Limb (tissue), 2 donors: ENCODE data around the gene TRAPPC5.

Source experiments
- DNase-seq, 2 donors: peaks; one replicate each; pipeline ENCODE4 v3.0.0-alpha.2; 2016; ENCODE audit errors: extremely low spot score in 2 of 2

The TRAPPC5 gene

DNA sequence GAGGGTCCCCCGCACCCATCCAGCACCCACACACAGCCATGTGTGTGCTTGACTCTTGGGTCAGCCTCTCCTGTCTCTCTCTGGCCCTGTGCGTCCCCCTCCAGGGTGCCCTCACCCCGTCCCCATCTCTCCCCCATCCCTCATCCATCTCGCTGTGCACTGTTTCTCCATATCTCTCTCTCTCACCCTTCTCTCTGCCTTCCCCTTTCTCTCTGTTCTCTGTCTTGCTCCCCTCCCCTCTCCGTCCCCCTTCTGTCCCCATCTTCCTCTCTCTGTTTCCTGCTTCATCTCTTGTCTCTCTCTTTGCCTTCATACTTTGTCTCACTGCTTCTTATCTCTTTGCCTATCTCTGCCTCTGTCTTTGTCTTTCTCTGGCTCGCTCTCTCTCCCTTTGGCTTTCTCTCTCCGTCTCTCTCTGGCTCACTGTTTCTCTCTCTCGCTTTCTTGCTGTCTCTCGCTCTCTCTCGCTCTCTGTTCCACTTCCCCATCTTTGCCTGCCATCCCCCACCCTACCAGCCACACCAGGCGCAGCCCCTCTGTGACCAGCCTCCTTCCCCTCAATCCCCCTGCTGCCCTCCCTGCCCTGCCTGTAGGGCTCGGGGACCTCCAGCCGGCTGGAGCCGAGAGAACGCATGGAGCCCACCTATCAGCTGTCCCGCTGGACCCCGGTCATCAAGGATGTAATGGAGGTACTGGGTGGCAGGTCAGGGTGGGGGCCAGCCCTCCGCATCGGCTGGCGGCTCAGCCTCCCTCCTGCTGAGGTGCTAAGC lies 34.8 kb upstream of the TRAPPC5 start:
- no peak for DNase-seq

DNA sequence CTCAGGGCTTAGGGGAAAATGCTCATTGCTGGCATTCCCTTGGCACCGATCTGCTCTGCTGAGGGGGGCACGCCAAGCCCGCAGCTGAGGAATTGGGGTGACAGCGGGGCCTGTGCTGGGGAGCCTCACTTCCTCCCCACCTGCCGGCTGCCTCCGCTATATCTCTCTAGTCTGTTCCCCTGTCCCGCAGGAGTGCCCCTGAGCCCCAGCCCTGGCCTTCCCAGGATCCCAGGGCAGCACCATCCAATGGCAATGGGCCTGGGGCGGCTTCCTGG lies 34.3 kb upstream of the TRAPPC5 start:
- DNase-seq, result no peak

DNA sequence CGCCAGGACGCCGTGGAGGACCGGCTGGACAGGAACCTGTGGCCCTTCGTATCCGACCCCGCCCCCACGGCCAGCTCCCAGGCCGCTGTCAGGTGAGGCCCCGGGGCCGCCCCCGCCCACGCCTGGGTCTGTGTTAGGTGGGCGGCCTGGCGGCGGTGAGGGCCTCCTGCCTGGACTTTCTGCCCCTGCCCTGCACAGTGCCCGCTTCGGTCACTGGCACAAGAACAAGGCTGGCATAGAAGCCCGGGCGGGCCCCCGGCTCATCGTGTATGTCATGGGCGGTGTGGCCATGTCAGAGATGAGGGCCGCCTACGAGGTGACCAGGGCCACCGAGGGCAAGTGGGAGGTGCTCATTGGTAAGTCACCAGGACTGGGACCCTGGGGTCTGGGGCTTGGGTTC lies 33.5 kb upstream of the TRAPPC5 start:
- DNase-seq, result no peak

DNA sequence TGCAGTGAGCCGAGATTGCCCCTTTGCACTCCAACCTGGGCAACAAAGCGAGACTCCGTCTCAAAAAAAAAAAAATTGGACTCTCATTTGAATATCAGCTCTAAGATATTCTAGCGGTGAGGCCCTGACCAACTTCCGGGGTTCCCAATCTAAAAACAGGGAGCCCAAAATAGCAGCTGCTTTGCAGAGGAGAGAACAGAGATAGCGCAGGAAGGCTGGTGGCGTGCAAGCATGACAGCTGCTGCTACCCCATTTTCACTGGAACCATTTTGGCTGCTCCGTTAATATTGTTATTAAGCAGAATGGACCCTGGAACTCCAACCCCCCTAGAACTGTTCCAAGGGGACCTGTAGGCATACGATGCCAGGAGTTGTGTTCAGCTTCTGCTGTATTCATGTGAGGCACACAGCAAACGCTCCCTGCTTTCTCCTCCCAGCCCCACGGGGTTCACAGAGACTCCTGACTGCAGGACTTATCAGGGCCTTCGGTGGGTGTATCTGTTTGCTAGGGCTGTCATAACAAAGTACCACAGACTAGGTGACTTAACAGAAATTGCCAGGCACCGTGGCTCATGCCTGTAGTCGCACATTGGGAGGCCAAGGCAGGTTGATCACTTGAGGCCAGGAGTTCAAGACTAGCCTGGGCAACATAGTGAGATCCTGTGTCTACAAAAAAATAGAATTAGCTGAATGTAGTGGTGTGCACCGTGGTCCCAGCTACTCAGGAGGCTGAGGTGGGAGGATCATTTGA lies 32.2 kb upstream of the TRAPPC5 start:
- no peak for DNase-seq

DNA sequence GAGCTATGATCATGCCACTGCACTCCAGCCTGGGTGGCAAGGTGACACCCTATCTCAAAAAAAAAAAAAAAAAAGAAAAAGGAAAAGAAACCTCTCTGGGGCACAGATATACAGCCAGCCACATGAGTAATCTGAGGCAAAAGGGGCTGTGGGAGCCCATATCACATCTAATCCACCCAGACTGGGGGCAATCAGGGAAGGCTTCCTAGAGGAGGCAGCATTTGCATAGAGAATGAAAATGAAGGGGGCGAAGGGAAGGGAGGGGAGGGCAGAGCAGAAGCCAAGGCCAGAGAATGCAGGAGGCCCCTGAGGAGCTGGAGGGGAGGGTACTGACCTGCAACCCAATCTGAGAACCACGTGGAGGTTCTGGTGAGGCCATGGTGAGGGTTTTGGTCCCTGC lies 30.5 kb upstream of the TRAPPC5 start:
- DNase-seq, result no peak

DNA sequence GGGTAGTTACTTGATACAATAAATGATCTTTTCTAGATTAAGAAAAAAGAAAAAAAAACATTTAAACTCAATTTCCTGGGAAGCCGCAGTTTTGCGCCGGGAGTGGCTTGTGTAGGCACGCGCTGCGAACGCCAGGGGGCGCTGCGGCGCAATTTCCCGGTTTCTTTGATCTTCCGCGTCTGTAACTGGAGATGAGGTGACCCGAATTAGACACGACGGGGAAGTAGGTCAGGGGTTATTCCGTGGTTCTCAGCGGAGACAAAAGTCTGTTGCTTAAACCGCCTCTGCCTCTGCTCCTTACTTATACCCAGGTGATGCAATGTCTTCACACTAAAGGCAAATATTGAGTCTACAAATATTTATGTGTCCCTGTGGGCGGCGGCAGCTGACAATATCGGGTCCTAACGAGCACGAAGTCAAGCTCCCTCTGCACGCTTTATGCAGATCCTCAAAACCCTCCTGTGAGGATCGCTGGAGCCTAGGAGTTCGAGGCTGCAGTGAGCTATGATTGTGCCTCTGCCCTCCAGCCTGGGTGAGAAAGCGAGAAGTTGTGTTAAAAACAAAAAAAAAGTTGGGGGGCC lies 28.5 kb upstream of the TRAPPC5 start:
- DNase-seq, result peak; percentile 55 to 90

DNA sequence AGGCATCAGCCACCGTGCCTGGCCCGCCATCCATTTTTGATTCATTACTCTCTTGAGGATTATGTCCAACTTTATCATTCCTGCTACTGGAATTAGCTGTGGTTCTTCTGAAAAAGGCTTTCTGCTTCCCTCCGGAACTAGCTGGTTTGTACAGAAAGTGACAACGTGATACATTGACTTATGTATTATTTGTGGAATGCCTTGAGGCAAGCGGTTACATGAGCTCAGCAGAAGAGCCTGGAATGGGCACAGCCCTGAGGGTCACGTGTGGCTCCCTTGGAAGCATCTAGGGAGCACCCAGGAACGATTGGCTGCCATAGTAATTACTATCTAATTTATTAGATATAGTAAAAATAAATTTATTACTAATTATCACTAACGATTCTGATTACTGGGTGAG lies 26.2 kb upstream of the TRAPPC5 start:
- no peak for DNase-seq

DNA sequence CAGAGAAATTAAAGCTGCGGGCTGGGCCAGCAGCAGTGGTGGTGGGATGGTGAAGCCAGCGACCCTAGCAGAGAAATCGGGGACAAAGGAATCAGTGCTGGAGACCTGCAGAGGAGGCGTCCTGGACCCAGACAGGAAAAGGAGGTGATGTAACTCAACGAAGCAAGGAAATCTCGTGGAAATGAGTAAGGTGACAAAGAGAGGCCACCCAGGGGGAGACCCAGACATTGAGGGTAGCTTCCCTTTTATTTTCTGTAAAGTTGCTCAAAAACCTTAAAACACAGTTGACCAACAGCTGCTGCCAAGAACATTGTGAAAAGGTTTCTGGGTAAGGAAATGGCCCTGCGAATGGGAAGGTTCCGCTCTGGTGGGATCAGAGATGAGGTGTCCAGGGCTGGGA lies 25.1 kb upstream of the TRAPPC5 start:
- no peak for DNase-seq

DNA sequence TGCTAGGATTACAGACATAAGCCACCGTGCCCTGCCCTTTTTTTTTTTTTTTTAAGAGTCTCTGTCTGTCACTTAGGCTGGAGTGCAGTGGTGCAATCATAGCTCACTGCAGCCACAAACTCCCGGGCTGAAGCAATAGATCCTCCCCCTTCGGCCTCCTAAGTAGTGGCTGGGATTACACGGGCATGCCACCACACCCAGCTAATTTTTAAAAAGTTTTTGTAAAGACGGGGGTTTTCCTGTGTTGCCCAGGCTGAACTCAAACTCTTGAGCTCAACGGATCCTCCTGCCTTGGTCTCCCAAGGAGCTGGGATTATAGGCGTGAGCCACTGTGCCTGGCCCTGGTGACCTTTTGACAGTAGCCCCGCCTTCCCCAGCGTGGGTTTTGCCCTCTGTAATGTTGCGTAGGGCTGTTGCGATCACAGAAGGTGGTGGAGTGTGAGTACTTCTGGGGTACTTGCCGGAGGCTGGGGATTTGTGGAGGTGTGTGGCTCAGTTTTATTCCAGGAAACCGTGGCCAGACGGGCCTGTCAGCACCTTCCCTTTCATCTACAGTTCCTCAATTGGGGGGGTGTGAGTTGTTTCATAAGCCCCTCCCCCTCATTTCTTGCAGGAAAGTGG lies 23.4 kb upstream of the TRAPPC5 start:
- DNase-seq, result no peak

DNA sequence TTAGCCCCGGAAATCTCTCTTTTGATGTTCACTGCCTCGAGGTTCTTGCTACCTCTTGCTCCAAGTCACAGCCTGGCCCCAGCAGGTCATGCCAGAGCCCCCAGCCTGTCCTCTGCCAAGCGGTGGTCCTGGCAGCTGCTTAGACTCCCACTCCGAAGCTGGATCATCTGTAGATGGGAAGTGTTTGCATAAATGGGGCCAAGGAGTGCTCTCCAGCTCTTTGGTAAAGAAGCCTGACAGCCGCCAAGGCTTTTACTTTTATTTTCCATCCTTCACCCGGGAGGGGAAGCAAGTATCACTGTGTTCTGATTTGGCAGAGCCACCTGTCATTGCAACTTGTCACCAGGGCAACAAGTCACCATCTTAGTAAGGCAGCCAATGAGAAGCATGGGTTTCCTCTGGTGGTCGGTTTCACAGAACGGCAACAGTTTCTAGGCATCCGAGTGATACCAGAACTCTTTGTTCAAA lies 22.4 kb upstream of the TRAPPC5 start:
- DNase-seq, result no peak

DNA sequence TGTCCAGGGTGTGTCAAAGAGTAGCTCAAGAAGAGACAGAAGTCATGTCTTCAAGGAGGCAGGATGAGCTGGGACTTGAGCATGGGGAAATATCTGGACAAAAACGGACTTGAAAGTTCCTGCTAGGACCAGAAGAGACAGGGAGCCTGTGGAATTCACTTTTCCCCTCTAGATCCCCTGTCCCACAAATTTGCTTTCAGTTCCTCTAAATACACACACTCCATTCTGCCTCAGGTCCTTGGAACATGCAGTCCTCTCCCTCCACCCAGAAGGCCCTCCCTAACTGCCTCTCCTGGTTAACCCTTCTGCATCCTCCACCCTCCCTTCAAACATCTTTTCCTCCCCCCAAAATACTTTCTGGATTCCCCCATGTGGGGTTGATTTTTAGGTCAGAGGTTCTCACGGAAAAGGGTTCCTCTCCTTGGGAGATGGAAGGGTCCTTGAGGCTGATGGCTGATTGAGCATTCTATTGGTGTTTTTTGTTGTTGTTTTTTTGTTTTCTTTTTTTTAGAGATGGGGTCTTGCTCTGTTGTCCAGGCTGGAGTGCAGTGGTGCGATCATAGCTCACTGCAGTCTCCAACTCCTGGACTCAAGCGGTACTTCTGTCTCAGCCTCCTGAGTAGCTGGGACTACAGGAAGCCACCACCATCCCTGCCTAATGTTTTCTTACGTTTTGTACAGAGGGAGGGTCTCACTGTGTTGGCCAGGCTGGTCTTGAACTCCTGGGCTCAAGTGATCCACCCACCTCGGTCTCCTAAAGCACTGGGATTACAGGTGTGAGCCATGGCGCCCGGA lies 18.7 kb upstream of the TRAPPC5 start:
- no peak for DNase-seq

DNA sequence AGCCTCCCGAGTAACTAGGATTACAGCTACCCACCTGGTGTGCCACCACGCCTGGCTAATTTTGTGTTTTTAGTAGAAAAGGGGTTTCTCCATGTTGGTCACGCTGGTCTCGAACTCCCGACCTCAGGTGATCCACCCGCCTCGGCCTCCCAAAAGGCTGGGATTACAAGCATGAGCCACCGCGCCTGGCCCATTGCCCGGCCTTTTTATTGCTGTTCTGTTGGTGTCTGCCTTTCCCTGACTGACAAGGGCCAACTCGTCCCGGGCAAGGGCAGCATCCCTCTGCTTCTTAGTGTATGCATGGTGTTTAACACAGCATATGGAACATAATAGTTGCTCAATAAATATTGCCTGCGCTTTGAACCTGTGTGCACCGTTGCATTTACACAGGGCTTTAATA lies 18.0 kb upstream of the TRAPPC5 start:
- no peak for DNase-seq

DNA sequence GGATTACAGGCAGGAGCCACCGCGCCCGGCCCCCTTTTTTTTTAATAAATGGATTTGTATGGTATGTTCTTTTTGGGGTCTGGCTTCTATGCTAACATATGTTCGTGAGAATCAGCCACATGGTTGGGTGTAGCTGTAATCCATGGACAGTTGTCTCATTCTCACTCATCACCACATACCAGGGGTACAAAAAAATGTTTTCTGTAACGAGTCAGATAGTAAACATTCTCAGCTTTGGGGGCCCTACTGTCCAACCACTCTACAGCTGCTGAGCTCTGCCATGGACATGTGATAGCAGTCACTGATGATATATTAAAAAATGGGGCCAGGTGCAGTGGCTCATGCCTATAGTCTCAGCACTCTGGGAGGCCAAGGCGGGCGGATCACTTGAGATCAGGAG lies 16.9 kb upstream of the TRAPPC5 start:
- no peak for DNase-seq

DNA sequence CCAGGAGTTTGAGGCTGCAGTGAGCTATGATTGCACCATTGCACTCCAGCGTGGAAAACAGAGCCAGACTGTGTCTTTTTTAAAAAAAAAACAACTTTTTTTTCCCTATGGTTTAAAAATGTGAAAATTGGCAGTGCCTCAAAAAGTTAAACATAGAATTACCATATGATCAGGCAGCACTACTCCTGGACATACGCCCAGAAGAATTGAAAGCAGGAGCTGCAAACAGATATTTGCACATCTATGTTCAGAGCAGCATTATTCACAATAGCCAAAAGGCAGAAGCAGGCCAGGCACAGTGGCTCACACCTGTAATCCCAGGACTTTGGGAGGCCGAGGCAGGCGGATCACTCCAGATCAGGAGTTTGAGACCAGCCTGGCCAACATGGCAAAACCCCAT lies 15.6 kb upstream of the TRAPPC5 start:
- peak in 1 of 2 donors; percentile 79 for DNase-seq

DNA sequence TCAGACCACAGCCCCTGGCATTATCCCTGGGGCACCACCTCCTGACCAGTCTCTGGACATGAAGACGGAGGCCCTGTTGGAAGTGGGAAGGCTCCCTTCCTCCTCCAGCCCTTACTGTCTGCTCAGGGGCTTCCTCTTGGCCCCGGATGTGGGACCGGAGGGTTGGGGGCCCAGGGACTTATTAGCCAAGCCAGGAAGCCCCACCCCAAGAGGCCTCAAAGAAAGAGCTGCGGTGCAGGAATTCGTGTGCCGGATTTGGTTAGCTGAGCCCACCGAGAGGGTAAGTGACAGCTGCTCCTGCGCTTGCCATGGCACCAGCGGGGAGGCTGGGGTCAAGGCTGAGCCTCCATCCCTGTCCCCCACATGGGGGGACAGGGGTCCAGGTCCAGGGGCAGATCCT lies 11.8 kb upstream of the TRAPPC5 start, which contains the start of gene RETN:
RETN (plus strand) TSS at position 208 of the 400 bp plus-strand sequence. CDS start 278 bp downstream, outside the sequence.
- DNase-seq, result no peak

DNA sequence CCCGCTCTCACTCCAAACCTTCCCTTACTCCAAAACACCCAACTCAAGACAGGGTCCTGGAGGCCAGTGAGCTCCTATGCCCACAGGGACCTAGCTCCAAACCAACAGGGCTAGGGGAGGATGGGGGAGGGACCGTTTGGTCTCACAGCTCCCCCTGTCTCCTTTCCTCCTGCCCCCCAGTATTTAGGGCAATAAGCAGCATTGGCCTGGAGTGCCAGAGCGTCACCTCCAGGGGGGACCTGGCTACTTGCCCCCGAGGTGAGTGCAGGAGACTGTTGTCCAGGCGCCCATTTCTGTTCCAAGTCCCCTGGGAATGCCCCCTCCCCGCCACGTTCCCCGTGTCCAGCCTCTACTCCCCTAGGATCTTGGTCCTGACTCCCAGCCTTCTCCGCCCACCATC lies 11.0 kb upstream of the TRAPPC5 start:
- DNase-seq, result no peak

DNA sequence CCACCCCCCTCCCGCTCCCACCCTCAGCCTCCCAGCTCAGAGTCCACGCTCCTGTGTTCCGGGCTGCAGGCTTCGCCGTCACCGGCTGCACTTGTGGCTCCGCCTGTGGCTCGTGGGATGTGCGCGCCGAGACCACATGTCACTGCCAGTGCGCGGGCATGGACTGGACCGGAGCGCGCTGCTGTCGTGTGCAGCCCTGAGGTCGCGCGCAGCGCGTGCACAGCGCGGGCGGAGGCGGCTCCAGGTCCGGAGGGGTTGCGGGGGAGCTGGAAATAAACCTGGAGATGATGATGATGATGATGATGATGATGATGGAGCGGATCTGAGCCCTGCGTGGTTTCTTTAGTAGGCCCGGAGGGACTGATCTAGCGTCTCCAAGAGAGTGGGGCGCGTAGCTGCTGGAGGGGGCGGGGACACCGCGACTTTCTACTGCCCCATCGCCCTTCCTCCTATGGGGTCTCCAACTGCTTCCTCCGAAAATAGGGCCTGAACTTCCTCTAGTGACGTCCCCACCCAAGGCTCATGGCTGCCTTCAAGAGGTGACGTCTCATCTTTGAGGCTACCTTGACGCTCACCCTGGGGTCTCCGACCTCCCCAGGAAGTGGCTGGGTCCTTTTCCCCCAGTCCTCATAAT lies 10.4 kb upstream of the TRAPPC5 start:
- DNase-seq, result peak in 1 of 2 donors; percentile 51

DNA sequence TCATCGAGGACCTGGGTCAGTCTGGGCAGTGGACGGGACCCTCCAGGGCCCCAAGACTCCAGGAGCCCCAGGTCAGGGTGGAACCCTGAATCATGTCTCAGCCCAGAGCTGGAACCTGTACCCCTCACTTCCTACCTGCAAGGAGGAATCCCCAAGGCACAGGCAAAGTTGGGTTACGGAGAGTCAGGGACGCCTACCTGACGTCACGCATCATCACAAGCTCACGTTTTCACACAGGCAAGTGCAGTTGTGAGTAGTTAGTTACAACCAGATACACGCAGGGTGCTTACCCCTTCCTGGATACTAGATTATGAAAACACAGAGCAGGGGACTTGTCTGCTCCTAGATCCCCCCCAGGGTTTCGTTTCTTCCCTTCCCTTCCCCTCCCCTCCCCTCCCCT lies 9.8 kb upstream of the TRAPPC5 start:
- no peak for DNase-seq

DNA sequence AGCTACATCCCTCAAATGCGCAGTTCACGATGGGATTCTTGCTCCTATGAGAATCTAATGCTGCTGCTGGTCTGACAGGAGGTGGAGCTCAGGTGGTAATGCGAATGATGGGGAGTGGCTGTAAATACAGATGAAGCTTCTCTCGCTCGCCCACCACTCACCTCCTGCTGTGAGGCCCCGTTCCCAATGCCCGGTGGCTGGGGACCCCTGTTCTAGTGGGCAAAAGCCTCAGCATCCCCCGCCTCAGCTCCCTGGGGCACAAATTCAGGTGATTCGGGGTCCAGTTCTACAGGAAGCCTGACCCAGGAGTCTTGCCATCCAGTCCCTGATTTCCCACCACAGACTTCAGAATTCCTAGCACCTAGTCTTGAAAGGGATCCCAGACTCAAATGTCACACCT lies 8.1 kb upstream of the TRAPPC5 start:
- no peak for DNase-seq

DNA sequence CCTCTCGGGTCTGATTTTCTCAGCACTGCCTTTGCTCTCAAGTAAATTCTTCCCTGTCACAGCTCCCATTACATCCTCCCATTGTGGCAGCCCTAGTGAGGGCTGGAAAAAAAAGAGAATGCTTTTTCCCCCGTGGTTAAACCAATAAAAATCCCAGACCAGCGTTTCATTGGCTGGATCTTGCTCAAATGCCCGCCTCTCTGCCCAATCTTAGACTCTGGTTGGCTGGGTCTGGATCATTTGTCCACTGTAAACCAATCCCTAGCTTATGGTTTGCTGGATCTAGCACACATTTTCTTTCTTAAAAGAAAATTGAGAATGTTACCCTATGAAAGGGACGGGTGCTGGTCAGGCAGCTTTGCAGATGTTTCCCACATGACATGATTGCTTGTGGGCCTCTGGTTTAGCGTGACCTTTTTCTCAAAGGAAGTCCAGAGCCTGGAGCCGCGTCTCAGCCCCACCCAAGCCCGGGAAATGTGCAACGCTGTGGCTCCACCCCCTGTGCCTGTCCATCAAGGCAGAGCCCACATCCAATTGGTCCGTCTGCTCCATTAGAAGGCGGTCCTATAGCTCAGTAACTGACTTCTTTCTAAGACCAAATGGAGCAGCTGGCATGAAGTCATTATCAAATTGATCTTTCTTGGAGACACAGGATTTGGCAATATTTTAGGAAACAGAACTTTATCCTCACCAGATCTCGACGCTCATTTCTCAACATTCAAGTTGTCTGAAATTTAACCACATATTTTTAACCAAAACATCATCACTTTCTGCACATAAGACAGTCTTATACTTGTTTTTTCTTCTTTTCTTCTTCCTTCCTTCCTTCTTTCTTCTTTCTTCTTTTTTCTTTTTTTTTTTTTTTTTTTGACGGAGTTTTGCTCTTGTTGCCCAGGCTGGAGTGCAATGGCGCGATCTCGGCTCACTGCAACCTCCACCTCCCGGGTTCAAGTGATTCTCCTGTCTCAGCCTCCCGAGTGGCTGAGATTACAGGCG lies 6.3 kb upstream of the TRAPPC5 start:
- peak; percentile 32 to 54 for DNase-seq
